WTC11 (cell line): ENCODE results near the gene TSPAN31. TPM values are rescaled to one million over a fixed set of nuclear protein-coding genes. Genes with fewer than 3 reads are reported as not detected.
A peak's percentile ranks its signal among the peaks of the same experiment; 100 is the strongest.
"Not testable (repeated sequence)": the region's sequence is repeated elsewhere in the genome, so short reads cannot be mapped to it uniquely, and the experiment has no call there.

Source experiments
- ATAC-seq: fragments of 200-7000 bp; cut with Tn5 transposase; 2 replicates; pipeline ENCODE4 v1.10.0; 2021; ENCODE audit warnings: mild to moderate bottlenecking, moderate library complexity
- CTCF ChIA-PET: fragments of 300-600 bp; sonication (Branson Sonifier 250); formaldehyde crosslinking; loops from one replicate; lab custom pipeline; 2021; ENCODE audit warnings: antibody characterized with exemption; lab: Charles Lee
- POLR2A ChIA-PET: fragments of 350-600 bp; sonication (Branson Sonifier 250); formaldehyde crosslinking; loops from one replicate; lab custom pipeline; 2021; ENCODE audit warnings: antibody characterized with exemption; lab: Charles Lee
- DNase-seq: peaks from one replicate; pipeline ENCODE4 v3.0.0; 2021; ENCODE audit warnings: low spot score
- H3K27ac Mint-ChIP-seq: 2 replicates; pipeline ENCODE4 v1.8.0; 2021; ENCODE audit warnings: mixed read lengths
- H3K27me3 Mint-ChIP-seq: 2 replicates; pipeline ENCODE4 v1.8.0; 2021; ENCODE audit warnings: low read depth, mild to moderate bottlenecking, moderate library complexity, mixed read lengths
- H3K36me3 Mint-ChIP-seq: 2 replicates; pipeline ENCODE4 v1.8.0; 2021; ENCODE audit warnings: mixed read lengths
- H3K4me1 Mint-ChIP-seq: 2 replicates; pipeline ENCODE4 v1.8.0; 2022; ENCODE audit warnings: mixed read lengths
- H3K4me3 Mint-ChIP-seq: 2 replicates; pipeline ENCODE4 v1.8.0; 2021; ENCODE audit warnings: mild to moderate bottlenecking, moderate library complexity, mixed read lengths
- H3K9me3 Mint-ChIP-seq: 2 replicates; pipeline ENCODE4 v1.8.0; 2021; ENCODE audit warnings: mixed read lengths
- ESRRA ChIP-seq: sonication (generic); formaldehyde crosslinking; IDR thresholded peaks from 2 replicates; pipeline ENCODE4 v1.8.1; 2022; ENCODE audit warnings: mild to moderate bottlenecking, missing genetic modification reagents, borderline replicate concordance
- FOXK1 ChIP-seq: sonication (generic); formaldehyde crosslinking; IDR thresholded peaks from 2 replicates; pipeline ENCODE4 v1.8.0; 2022; ENCODE audit warnings: mild to moderate bottlenecking, moderate library complexity, missing genetic modification reagents
- MYBL2 ChIP-seq: sonication (generic); formaldehyde crosslinking; IDR thresholded peaks from 2 replicates; pipeline ENCODE4 v1.8.1; 2023; ENCODE audit warnings: mild to moderate bottlenecking, moderate library complexity, missing genetic modification reagents
- RELA ChIP-seq: sonication (generic); formaldehyde crosslinking; IDR thresholded peaks from 2 replicates; pipeline ENCODE4 v1.8.1; 2022; ENCODE audit warnings: missing genetic modification reagents, mild to moderate bottlenecking, borderline replicate concordance
- SMAD3 ChIP-seq: sonication (generic); formaldehyde crosslinking; IDR thresholded peaks from 2 replicates; pipeline ENCODE4 v1.8.0; 2022; ENCODE audit warnings: missing genetic modification reagents, mild to moderate bottlenecking, borderline replicate concordance
- TP53 ChIP-seq: sonication (generic); formaldehyde crosslinking; IDR thresholded peaks from 2 replicates; pipeline ENCODE4 v1.8.1; 2023; ENCODE audit warnings: mild to moderate bottlenecking, missing genetic modification reagents
- ZBTB21 ChIP-seq: sonication (generic); formaldehyde crosslinking; IDR thresholded peaks from 2 replicates; pipeline ENCODE4 v1.8.1; 2023; ENCODE audit warnings: mild to moderate bottlenecking, missing genetic modification reagents, borderline replicate concordance
- ZNF416 ChIP-seq: fragments of 250-450 bp; sonication (Bioruptor Pico); IDR thresholded peaks from 2 replicates; pipeline ENCODE4 v1.9.0; 2021; ENCODE audit warnings: mild to moderate bottlenecking, inconsistent platforms
- total RNA-seq: library from RNA; stranded (reverse); gene quantifications from 3 replicates; pipeline ENCODE4 v1.2.3, GENCODE V29; 2021
- TF ChIP-seq, protein P1 (sequence below): fragments of 200-600 bp; IDR thresholded peaks from 2 replicates; pipeline ENCODE4 v1.8.0; 2022; ENCODE audit warnings: antibody characterized with exemption
- TF ChIP-seq, protein P2 (sequence below): sonication (generic); formaldehyde crosslinking; IDR thresholded peaks from 2 replicates; pipeline ENCODE4 v1.8.1; 2023; ENCODE audit warnings: mild to moderate bottlenecking, moderate library complexity, missing genetic modification reagents
- TF ChIP-seq, protein P3 (sequence below): sonication (generic); formaldehyde crosslinking; IDR thresholded peaks from 2 replicates; pipeline ENCODE4 v1.8.1; 2023; ENCODE audit warnings: mild to moderate bottlenecking, missing genetic modification reagents
- TF ChIP-seq, protein P4 (sequence below): sonication (generic); formaldehyde crosslinking; IDR thresholded peaks from 2 replicates; pipeline ENCODE4 v1.8.0; 2022; ENCODE audit warnings: mild to moderate bottlenecking, missing genetic modification reagents
- TF ChIP-seq, protein P5 (sequence below): fragments of 250-450 bp; sonication (Bioruptor Pico); IDR thresholded peaks from 2 replicates; pipeline ENCODE4 v1.9.0; 2021; ENCODE audit warnings: mild to moderate bottlenecking, borderline replicate concordance
- TF ChIP-seq, protein P6 (sequence below): sonication (generic); formaldehyde crosslinking; IDR thresholded peaks from 2 replicates; pipeline ENCODE4 v1.8.1; 2023; ENCODE audit warnings: mild to moderate bottlenecking, missing genetic modification reagents, moderate library complexity

The TSPAN31 gene
- total RNA-seq, 1 experiment from 2014 or later = 9.9 TPM

DNA sequence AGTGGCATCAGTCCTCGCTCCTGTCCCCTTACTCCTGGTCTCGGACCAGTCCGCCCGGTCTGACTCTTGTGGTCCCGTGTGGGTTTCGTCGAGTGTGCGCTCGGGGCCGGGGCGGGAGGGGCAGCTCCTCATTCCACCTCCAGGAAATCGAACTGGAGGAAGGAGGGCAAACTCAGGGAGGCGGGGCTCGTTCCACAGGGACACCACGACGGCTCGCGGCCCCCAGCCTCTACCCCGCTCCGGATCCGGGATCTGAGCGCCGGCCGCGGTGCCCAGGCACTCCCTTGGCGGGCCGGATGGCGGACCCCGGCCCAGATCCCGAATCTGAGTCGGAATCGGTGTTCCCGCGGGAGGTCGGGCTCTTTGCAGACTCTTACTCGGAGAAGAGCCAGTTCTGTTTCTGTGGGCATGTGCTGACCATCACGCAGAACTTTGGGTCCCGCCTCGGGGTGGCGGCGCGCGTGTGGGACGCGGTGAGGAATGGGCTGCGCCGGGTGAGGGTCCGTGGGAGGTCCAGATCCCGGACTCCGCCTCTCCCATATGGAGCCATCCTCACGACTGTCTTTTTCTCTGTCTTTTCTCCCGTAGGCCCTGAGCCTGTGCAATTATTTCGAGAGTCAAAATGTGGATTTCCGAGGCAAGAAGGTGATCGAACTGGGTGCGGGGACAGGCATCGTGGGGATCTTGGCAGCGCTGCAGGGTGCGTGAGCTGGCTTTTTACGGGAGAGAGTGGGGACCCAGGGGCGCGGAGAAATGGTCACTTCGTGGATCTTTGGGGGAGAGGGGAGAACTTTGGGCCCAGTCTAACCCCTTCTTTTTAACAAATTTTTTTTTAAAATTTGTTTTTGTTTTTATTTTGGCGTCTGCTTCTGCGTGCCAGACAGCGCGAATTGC, 27.8 kb downstream of the TSPAN31 start, which contains the start of gene EEF1AKMT3:
Gene EEF1AKMT3, plus strand, starts transcription at position 186 of the 894 bp plus-strand sequence. Its CDS starts 111 bp downstream, at position 297.
- H3K36me3 Mint-ChIP-seq = peaks cover 23% of the 10 kb centered on the region
- ATAC-seq = peak; percentile 28
- H3K4me3 Mint-ChIP-seq = peak within 1 kb of the TSS; percentile 97
- peaks cover 6% of the 10 kb centered on the region; the same call in 1 of the 2 replicates for H3K4me1 Mint-ChIP-seq
- DNase-seq = peak; percentile 63
- ChIA-PET CTCF (interaction anchor here (0.6 to 1.5 kb wide), 11 partner anchors 9 to 1089 kb away, joined by 3 to 19 read pairs (median 3); partner anchors contain the start of gene TSFM), POLR2A (interaction anchor here (0.8 to 1.0 kb wide), 9 partner anchors 8 to 80 kb away, joined by 3 to 6 read pairs (median 3); partner anchors contain the start of genes CDK4, CTDSP2 and TSPAN31)
- no peaks in the 10 kb centered on the region for H3K9me3 Mint-ChIP-seq
- peaks cover 23% of the 10 kb centered on the region for H3K27me3 Mint-ChIP-seq
- peak within 1 kb of the TSS; percentile 100 for H3K27ac Mint-ChIP-seq
- TF ChIP-seq, protein P1, sequence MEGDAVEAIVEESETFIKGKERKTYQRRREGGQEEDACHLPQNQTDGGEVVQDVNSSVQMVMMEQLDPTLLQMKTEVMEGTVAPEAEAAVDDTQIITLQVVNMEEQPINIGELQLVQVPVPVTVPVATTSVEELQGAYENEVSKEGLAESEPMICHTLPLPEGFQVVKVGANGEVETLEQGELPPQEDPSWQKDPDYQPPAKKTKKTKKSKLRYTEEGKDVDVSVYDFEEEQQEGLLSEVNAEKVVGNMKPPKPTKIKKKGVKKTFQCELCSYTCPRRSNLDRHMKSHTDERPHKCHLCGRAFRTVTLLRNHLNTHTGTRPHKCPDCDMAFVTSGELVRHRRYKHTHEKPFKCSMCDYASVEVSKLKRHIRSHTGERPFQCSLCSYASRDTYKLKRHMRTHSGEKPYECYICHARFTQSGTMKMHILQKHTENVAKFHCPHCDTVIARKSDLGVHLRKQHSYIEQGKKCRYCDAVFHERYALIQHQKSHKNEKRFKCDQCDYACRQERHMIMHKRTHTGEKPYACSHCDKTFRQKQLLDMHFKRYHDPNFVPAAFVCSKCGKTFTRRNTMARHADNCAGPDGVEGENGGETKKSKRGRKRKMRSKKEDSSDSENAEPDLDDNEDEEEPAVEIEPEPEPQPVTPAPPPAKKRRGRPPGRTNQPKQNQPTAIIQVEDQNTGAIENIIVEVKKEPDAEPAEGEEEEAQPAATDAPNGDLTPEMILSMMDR = no peak
- TF ChIP-seq SMAD3 (peak; percentile 71; the same call in 1 of the 2 replicates), ESRRA (CRISPR knock-in tag) (no peak; the same call in 1 of the 2 replicates), TP53 (no peak)
- TF ChIP-seq, protein P2, sequence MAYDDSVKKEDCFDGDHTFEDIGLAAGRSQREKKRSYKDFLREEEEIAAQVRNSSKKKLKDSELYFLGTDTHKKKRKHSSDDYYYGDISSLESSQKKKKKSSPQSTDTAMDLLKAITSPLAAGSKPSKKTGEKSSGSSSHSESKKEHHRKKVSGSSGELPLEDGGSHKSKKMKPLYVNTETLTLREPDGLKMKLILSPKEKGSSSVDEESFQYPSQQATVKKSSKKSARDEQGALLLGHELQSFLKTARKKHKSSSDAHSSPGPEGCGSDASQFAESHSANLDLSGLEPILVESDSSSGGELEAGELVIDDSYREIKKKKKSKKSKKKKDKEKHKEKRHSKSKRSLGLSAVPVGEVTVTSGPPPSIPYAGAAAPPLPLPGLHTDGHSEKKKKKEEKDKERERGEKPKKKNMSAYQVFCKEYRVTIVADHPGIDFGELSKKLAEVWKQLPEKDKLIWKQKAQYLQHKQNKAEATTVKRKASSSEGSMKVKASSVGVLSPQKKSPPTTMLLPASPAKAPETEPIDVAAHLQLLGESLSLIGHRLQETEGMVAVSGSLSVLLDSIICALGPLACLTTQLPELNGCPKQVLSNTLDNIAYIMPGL (CRISPR knock-in tag) = no peak
- TF ChIP-seq, protein P3, sequence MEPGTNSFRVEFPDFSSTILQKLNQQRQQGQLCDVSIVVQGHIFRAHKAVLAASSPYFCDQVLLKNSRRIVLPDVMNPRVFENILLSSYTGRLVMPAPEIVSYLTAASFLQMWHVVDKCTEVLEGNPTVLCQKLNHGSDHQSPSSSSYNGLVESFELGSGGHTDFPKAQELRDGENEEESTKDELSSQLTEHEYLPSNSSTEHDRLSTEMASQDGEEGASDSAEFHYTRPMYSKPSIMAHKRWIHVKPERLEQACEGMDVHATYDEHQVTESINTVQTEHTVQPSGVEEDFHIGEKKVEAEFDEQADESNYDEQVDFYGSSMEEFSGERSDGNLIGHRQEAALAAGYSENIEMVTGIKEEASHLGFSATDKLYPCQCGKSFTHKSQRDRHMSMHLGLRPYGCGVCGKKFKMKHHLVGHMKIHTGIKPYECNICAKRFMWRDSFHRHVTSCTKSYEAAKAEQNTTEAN = no peak
- TF ChIP-seq, protein P4, sequence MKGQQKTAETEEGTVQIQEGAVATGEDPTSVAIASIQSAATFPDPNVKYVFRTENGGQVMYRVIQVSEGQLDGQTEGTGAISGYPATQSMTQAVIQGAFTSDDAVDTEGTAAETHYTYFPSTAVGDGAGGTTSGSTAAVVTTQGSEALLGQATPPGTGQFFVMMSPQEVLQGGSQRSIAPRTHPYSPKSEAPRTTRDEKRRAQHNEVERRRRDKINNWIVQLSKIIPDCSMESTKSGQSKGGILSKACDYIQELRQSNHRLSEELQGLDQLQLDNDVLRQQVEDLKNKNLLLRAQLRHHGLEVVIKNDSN (CRISPR knock-in tag) = 0 out of 2 replicates have a peak, but pooled peaks have one; percentile 21

DNA sequence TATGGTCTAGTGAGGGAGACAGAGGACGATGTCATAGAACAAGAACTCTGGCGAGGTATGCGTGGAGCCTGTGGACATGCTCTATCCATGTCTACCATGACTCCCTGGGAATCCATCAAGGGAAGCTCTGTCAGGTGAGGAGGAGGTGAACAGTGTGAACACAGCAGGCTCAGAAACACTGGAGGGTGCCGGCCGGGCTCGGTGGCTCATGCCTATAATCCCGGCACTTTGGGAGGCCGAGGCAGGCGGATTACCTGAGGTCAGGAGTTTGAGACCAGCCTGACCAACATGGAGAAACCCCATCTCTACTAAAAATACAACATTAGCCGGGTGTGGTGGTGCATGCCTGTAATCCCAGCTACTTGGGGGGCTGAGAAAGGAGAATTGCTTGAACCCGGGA, 29.8 kb downstream of the TSPAN31 start:
- H3K4me1 Mint-ChIP-seq, DNase-seq, H3K36me3 Mint-ChIP-seq, POLR2A ChIA-PET, H3K9me3 Mint-ChIP-seq, H3K27ac Mint-ChIP-seq, H3K4me3 Mint-ChIP-seq, ATAC-seq: not testable (repeated sequence)
- peaks cover 16% of the 10 kb centered on the region for H3K27me3 Mint-ChIP-seq
- CTCF ChIA-PET = interaction anchor here (0.9 to 2.0 kb wide), 4 partner anchors 9 to 142 kb away, joined by 3 to 8 read pairs (median 4); partner anchors contain the start of gene B4GALNT1

DNA sequence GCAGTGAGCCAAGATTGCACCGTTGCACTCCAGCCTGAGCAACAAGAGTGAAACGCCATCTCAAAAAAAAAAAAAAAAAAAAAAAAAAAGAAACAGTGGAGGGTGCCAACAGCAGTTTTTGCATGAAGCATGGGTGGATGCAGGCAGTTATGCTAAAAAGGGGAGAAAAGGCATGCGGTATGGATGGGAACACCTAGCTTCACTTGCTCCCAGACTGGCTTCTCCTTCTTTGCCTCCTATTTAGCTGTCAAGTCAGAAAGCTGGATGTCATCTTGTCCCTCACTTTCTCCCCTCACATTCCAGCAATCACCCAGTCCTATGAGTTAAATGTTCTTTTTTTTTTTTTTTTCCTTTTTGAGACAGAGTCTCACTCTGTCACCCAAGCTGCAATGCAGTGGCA, 30.2 kb downstream of the TSPAN31 start:
- ATAC-seq (no peak), DNase-seq (no peak)
- H3K27me3 Mint-ChIP-seq = peaks cover 16% of the 10 kb centered on the region
- no peaks in the 10 kb centered on the region for H3K9me3 Mint-ChIP-seq
- peaks cover 6% of the 10 kb centered on the region; the same call in 1 of the 2 replicates for H3K36me3 Mint-ChIP-seq
- POLR2A ChIA-PET = no interaction called here
- CTCF ChIA-PET = interaction anchor here (0.9 to 2.0 kb wide), 4 partner anchors 9 to 142 kb away, joined by 3 to 8 read pairs (median 4); partner anchors contain the start of gene B4GALNT1
- no peak overlapping the region for H3K4me3 Mint-ChIP-seq
- H3K27ac Mint-ChIP-seq = no peak overlapping the region
- peaks cover 6% of the 10 kb centered on the region; the same call in 1 of the 2 replicates for H3K4me1 Mint-ChIP-seq
- TF ChIP-seq ZNF416 (CRISPR knock-in tag) (no peak), RELA (CRISPR knock-in tag) (no peak), FOXK1 (CRISPR knock-in tag) (no peak), MYBL2 (CRISPR knock-in tag) (no peak), ZBTB21 (no peak)
- TF ChIP-seq, protein P4 (CRISPR knock-in tag) = no peak
- TF ChIP-seq, protein P5, sequence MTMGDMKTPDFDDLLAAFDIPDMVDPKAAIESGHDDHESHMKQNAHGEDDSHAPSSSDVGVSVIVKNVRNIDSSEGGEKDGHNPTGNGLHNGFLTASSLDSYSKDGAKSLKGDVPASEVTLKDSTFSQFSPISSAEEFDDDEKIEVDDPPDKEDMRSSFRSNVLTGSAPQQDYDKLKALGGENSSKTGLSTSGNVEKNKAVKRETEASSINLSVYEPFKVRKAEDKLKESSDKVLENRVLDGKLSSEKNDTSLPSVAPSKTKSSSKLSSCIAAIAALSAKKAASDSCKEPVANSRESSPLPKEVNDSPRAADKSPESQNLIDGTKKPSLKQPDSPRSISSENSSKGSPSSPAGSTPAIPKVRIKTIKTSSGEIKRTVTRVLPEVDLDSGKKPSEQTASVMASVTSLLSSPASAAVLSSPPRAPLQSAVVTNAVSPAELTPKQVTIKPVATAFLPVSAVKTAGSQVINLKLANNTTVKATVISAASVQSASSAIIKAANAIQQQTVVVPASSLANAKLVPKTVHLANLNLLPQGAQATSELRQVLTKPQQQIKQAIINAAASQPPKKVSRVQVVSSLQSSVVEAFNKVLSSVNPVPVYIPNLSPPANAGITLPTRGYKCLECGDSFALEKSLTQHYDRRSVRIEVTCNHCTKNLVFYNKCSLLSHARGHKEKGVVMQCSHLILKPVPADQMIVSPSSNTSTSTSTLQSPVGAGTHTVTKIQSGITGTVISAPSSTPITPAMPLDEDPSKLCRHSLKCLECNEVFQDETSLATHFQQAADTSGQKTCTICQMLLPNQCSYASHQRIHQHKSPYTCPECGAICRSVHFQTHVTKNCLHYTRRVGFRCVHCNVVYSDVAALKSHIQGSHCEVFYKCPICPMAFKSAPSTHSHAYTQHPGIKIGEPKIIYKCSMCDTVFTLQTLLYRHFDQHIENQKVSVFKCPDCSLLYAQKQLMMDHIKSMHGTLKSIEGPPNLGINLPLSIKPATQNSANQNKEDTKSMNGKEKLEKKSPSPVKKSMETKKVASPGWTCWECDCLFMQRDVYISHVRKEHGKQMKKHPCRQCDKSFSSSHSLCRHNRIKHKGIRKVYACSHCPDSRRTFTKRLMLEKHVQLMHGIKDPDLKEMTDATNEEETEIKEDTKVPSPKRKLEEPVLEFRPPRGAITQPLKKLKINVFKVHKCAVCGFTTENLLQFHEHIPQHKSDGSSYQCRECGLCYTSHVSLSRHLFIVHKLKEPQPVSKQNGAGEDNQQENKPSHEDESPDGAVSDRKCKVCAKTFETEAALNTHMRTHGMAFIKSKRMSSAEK (CRISPR knock-in tag) = no peak
- TF ChIP-seq, protein P6, sequence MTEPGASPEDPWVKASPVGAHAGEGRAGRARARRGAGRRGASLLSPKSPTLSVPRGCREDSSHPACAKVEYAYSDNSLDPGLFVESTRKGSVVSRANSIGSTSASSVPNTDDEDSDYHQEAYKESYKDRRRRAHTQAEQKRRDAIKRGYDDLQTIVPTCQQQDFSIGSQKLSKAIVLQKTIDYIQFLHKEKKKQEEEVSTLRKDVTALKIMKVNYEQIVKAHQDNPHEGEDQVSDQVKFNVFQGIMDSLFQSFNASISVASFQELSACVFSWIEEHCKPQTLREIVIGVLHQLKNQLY = no peak
